HepG2 (cell line): Measurements from ENCODE around the gene PRPF38A. TPM values are rescaled to one million over a fixed set of nuclear protein-coding genes. Genes with fewer than 3 reads are reported as not detected.
A peak's percentile ranks its signal among the peaks of the same experiment; 100 is the strongest.

Source experiments
- ATAC-seq: fragments of 200-7000 bp; cut with Tn5 transposase; 3 replicates; pipeline ENCODE4 v1.9.1; 2020; ENCODE audit warnings: mild to moderate bottlenecking, moderate library complexity
- BruUV-seq: library from RNA; stranded (reverse); fragments of 400-500 nt; replicated peaks from 2 replicates; lab custom pipeline; 2021; lab: Mats Ljungman, UMichigan
- CTCF ChIA-PET: fragments of 300-600 bp; formaldehyde crosslinking; extraction: SDS; loops from one replicate; lab custom pipeline; 2021; ENCODE audit warnings: low total read pairs, inconsistent platforms, low intra/inter-chr PET ratio; lab: Yijun Ruan, JAX
- POLR2A ChIA-PET: fragments of 350-600 bp; sonication (Branson Sonifier 250); formaldehyde crosslinking; loops from one replicate; lab custom pipeline; 2020; ENCODE audit warnings: antibody characterized with exemption, inconsistent platforms; lab: Yijun Ruan, JAX
- DNase-seq: peaks from one replicate; pipeline ENCODE4 v3.0.0-alpha.2; 2015; ENCODE audit warnings: low spot score
- FAIRE-seq: peaks from 3 replicates; lab custom pipeline; 2011; peaks lifted over from hg19 to GRCh38; lab: Jason Lieb, UNC
- H2AFZ ChIP-seq: one replicate; pipeline ENCODE4 v1.6.1; 2011; ENCODE audit warnings: low read length, inconsistent platforms
- H3K27ac ChIP-seq: fragments of 300-600 bp; 3 replicates; pipeline ENCODE4 v1.8.0; 2011; ENCODE audit warnings: mixed run types, mild to moderate bottlenecking, mixed read lengths, low read length, inconsistent platforms; ENCODE audit not compliant: insufficient read depth; ENCODE audit errors: extremely low read length
- H3K27me3 ChIP-seq, 2 experiments: fragments of 200-600 bp in 1 of 2; 2 replicates in 1 of 2; 3 replicates in 1 of 2; pipeline versions ENCODE4 v1.6.0 to v1.8.0; 2011; ENCODE audit warnings: low read length in 2 of 2, mild to moderate bottlenecking in 2 of 2, moderate library complexity in 2 of 2, inconsistent platforms in 1 of 2; ENCODE audit not compliant: insufficient read depth in 2 of 2, control insufficient read depth in 1 of 2
- H3K36me3 ChIP-seq, 2 experiments: fragments of 200-600 bp in 1 of 2; replicated peaks in 1 of 2; 2 replicates in 1 of 2; 3 replicates in 1 of 2; pipeline versions ENCODE4 v1.5.1 to v1.8.0; 2011; ENCODE audit warnings: low read length in 2 of 2, inconsistent platforms in 1 of 2; ENCODE audit not compliant: insufficient read depth in 2 of 2, control insufficient read depth in 1 of 2
- H3K4me1 ChIP-seq: 2 replicates; pipeline ENCODE4 v1.5.1; 2012; ENCODE audit warnings: low read length, inconsistent platforms; ENCODE audit not compliant: insufficient read depth
- H3K4me2 ChIP-seq: 2 replicates; pipeline ENCODE4 v1.6.0; 2011; ENCODE audit warnings: low read depth, low read length, inconsistent platforms
- H3K4me3 ChIP-seq, 3 experiments: fragments of 200-600 bp in 1 of 3; sonication (generic), shearing (Covaris generic) in 1 of 3; replicated peaks in 1 of 3; 2 replicates each; pipeline ENCODE4 v1.5.1; 2011 to 2016; ENCODE audit warnings: low read length in 3 of 3, inconsistent platforms in 2 of 3, low read depth in 2 of 3, mild to moderate bottlenecking in 2 of 3, control low read depth in 1 of 3, mixed read lengths in 1 of 3; ENCODE audit not compliant: insufficient read depth in 1 of 3
- H3K79me2 ChIP-seq: one replicate; pipeline ENCODE4 v1.6.1; 2011; ENCODE audit warnings: low read length, inconsistent platforms; ENCODE audit not compliant: insufficient read depth
- H3K9ac ChIP-seq: 2 replicates; pipeline ENCODE4 v1.6.0; 2011; ENCODE audit warnings: mild to moderate bottlenecking, low read depth, low read length, inconsistent platforms; ENCODE audit not compliant: insufficient read depth
- H3K9me3 ChIP-seq: 2 replicates; pipeline ENCODE4 v1.5.1; 2012; ENCODE audit warnings: mild to moderate bottlenecking, low read length
- H4K20me1 ChIP-seq: 2 replicates; pipeline ENCODE4 v1.6.0; 2011; ENCODE audit warnings: inconsistent platforms, mild to moderate bottlenecking, low read length, moderate library complexity; ENCODE audit not compliant: insufficient read depth
- AGO2 ChIP-seq: fragments of 200-400 bp; formaldehyde crosslinking; optimal IDR thresholded peaks from 2 replicates; pipeline ENCODE3; 2017; ENCODE audit warnings: mild to moderate bottlenecking, low read depth, low read length, moderate library complexity
- CSRNP1 ChIP-seq: sonication (generic); formaldehyde crosslinking; IDR thresholded peaks from 2 replicates; pipeline ENCODE4 v1.8.1; 2023; ENCODE audit warnings: mild to moderate bottlenecking, missing genetic modification reagents
- HMG20A ChIP-seq: IDR thresholded peaks from 2 replicates; pipeline ENCODE4 v1.6.1; 2016; ENCODE audit warnings: borderline replicate concordance
- RBFOX2 ChIP-seq: fragments of 200-400 bp; formaldehyde crosslinking; IDR thresholded peaks from 2 replicates; pipeline ENCODE4 v1.6.1; 2017; ENCODE audit warnings: low read depth, mild to moderate bottlenecking, low read length
- SMARCC2 ChIP-seq: fragments of 450-650 bp; IDR thresholded peaks from 2 replicates; pipeline ENCODE4 v1.6.1; 2017; ENCODE audit warnings: antibody characterized with exemption, mild to moderate bottlenecking
- ZNF24 ChIP-seq: fragments of 450-650 bp; IDR thresholded peaks from 2 replicates; pipeline ENCODE4 v1.6.1; 2017; ENCODE audit warnings: antibody characterized with exemption, mild to moderate bottlenecking
- ZNF282 ChIP-seq: fragments of 450-650 bp; IDR thresholded peaks from 2 replicates; pipeline ENCODE4 v1.6.1; 2018; ENCODE audit not compliant: partially characterized antibody
- ZNF563 ChIP-seq: sonication (generic); formaldehyde crosslinking; IDR thresholded peaks from 2 replicates; pipeline ENCODE4 v1.8.0; 2022; ENCODE audit warnings: mild to moderate bottlenecking, moderate library complexity, missing genetic modification reagents
- WGBS: methylation state at CpG from one replicate; pipeline ENCODE4 v1.1.6; 2017; ENCODE audit warnings: low lambda C conversion rate; 5-methylcytosine and 5-hydroxymethylcytosine counted together
- in situ Hi-C: cut with HindIII; loops from 2 replicates; pipeline ENCODE4 v1.10.0; 2017; ENCODE audit warnings: low pct_unique_long_range_greater_than_20kb; ENCODE audit not compliant: extremely low pct_ligation_motif_present
- intact Hi-C: fragments of 100-400 bp; cut with micrococcal nuclease; formaldehyde crosslinking; loops from one replicate; pipeline ENCODE4 v1.10.0; 2022; ENCODE audit not compliant: unreplicated experiment
- polyA plus RNA-seq, 8 experiments: library from polyadenylated mRNA; depleted of rRNA in 3 of 8; stranded (reverse) in 7 of 8; unstranded in 1 of 8; fragments of >200 nt; fragmentation: Illumina TruSeq in 4 of 8; extraction: Trizol in 4 of 8; gene quantifications; 2 replicates each; pipeline versions ENCODE4 v1.2.1 to v1.2.3, GENCODE V29; 2011 to 2016; ENCODE audit warnings: low read depth in 4 of 8, missing spikeins in 1 of 8, mixed read lengths in 1 of 8; ENCODE audit not compliant: insufficient read depth in 1 of 8
- total RNA-seq, 5 experiments: library from RNA; depleted of rRNA; stranded (reverse); fragments of >200 nt; fragmentation: Illumina TruSeq; extraction: Trizol; gene quantifications; 2 replicates each; pipeline ENCODE4 v1.2.3, GENCODE V29; 2016; ENCODE audit warnings: low read depth in 1 of 5
- TF ChIP-seq, protein P1 (sequence below), 2 experiments: sonication (generic) in 1 of 2; formaldehyde crosslinking in 1 of 2; IDR thresholded peaks; 2 replicates each; pipeline versions ENCODE4 v1.6.1 to v1.9.0; 2014 to 2022; ENCODE audit warnings: antibody characterized with exemption in 1 of 2, borderline replicate concordance in 1 of 2, inconsistent platforms in 1 of 2, low read depth in 1 of 2, missing genetic modification reagents in 1 of 2
- TF ChIP-seq, protein P2 (sequence below): sonication (generic); formaldehyde crosslinking; IDR thresholded peaks from 2 replicates; pipeline ENCODE4 v1.4.0; 2020; ENCODE audit warnings: mild to moderate bottlenecking, missing genetic modification reagents

Gene PRPF38A
- total and polyA plus RNA-seq, 2 of the 13 experiments (the other 11 are each of a cell fraction or from before 2014, with no cell fraction given) = 18.3 to 45.5 TPM

DNA sequence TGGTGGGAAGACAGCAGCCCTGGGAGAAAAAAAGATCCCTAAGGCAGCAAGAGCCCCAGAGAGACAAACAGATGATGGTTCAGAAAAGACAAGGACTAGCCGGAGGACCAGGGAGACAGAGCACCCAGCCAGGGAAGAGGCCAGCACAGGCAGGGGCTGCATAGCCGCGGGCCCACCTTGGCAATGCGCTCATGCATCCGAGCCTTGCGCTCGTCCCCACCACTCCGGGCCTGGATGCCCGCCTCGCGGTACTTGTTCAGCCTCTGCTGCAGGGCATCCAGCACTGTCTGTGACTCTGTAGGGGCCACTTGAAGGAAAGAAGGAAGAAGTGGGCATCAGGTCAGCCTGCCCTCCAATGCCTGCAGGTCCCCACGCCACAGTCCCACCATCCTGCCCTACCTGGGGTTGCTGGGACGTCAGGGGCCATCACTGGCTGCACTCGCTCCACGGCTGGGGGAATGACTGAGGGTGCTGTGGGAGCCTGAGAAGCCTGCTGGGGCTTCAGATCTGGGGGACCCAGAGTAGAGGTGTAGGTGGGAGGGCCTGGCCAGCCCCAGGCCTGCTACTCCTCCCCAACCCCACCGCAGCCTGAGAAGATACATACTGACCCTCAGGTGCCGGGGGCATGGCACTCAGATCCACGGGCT lies 45.4 kb upstream of the PRPF38A start:
- H3K4me2 ChIP-seq = no peak overlapping the region
- no peaks in the 10 kb centered on the region for H3K9me3 ChIP-seq
- H3K27ac ChIP-seq = no peak overlapping the region
- FAIRE-seq (no peak), ATAC-seq (no peak), DNase-seq (no peak)
- in situ Hi-C loops (no loop called here), intact Hi-C loops (no loop called here)
- no peak overlapping the region for H2AFZ ChIP-seq
- H3K9ac ChIP-seq = no peak overlapping the region
- H3K27me3 ChIP-seq = no peaks in the 10 kb centered on the region
- BruUV-seq = no TSS peak
- POLR2A ChIA-PET = no interaction called here
- peaks cover 7% of the 10 kb centered on the region for H3K4me1 ChIP-seq
- WGBS = 100% methylated on average over 2 of the region's 18 CpGs
- no peaks in the 10 kb centered on the region for H3K79me2 ChIP-seq
- no peaks in the 10 kb centered on the region for H4K20me1 ChIP-seq
- H3K4me3 ChIP-seq = no peak overlapping the region
- CTCF ChIA-PET = no interaction called here
- H3K36me3 ChIP-seq = peaks cover 58 to 91% of the 10 kb centered on the region in 2 experiments
- TF ChIP-seq, protein P1, sequence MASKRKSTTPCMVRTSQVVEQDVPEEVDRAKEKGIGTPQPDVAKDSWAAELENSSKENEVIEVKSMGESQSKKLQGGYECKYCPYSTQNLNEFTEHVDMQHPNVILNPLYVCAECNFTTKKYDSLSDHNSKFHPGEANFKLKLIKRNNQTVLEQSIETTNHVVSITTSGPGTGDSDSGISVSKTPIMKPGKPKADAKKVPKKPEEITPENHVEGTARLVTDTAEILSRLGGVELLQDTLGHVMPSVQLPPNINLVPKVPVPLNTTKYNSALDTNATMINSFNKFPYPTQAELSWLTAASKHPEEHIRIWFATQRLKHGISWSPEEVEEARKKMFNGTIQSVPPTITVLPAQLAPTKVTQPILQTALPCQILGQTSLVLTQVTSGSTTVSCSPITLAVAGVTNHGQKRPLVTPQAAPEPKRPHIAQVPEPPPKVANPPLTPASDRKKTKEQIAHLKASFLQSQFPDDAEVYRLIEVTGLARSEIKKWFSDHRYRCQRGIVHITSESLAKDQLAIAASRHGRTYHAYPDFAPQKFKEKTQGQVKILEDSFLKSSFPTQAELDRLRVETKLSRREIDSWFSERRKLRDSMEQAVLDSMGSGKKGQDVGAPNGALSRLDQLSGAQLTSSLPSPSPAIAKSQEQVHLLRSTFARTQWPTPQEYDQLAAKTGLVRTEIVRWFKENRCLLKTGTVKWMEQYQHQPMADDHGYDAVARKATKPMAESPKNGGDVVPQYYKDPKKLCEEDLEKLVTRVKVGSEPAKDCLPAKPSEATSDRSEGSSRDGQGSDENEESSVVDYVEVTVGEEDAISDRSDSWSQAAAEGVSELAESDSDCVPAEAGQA (IDR thresholded peaks at IDR 0.05; ENCODE audit: low read depth) = no peak
- TF ChIP-seq, protein P1 (CRISPR knock-in tag; IDR thresholded peaks at IDR 0.05; ENCODE audit: borderline replicate concordance) = no peak
- TF ChIP-seq RBFOX2 (peak; percentile 39; the same call in 1 of the 2 replicates), HMG20A (CRISPR knock-in tag) (no peak), ZNF282 (no peak), CSRNP1 (no peak), ZNF563 (CRISPR knock-in tag) (no peak), SMARCC2 (no peak), ZNF24 (no peak), AGO2 (peak; percentile 74)
- TF ChIP-seq, protein P2, sequence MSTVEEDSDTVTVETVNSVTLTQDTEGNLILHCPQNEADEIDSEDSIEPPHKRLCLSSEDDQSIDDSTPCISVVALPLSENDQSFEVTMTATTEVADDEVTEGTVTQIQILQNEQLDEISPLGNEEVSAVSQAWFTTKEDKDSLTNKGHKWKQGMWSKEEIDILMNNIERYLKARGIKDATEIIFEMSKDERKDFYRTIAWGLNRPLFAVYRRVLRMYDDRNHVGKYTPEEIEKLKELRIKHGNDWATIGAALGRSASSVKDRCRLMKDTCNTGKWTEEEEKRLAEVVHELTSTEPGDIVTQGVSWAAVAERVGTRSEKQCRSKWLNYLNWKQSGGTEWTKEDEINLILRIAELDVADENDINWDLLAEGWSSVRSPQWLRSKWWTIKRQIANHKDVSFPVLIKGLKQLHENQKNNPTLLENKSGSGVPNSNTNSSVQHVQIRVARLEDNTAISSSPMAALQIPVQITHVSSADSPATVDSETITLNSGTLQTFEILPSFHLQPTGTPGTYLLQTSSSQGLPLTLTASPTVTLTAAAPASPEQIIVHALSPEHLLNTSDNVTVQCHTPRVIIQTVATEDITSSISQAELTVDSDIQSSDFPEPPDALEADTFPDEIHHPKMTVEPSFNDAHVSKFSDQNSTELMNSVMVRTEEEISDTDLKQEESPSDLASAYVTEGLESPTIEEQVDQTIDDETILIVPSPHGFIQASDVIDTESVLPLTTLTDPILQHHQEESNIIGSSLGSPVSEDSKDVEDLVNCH = no peak
